ENCODE data around the gene DPY19L3.

DPY19L3 gene

GRCh38 chr19:32406161-32407003, 812 bp downstream of the DPY19L3 start:
- H3K4me3 ChIP-seq (ENCODE audit: low read depth, low read length): peak overlapping the region; percentile 68
- TF ChIP-seq CTCF (IDR thresholded peaks at IDR 0.05; ENCODE audit: borderline replicate concordance, insufficient read depth, low read depth, low read length): no peak

GRCh38 chr19:32407004-32407992, 1.7 kb downstream of the DPY19L3 start:
- no peak for TF ChIP-seq CTCF (IDR thresholded peaks at IDR 0.05; ENCODE audit: borderline replicate concordance, insufficient read depth, low read depth, low read length)
- no peak overlapping the region for H3K4me3 ChIP-seq (ENCODE audit: low read depth, low read length)

- TF ChIP-seq CTCF (IDR thresholded peaks at IDR 0.05; ENCODE audit: borderline replicate concordance, insufficient read depth, low read depth, low read length): no peak
- H3K4me3 ChIP-seq (ENCODE audit: low read depth, low read length): no peak overlapping the region
Measured at GRCh38 chr19:32415246-32415645, 9.7 kb downstream of the DPY19L3 start.

GRCh38 chr19:32415669-32416068, 10.1 kb downstream of the DPY19L3 start:
- H3K4me3 ChIP-seq (ENCODE audit: low read depth, low read length): no peak overlapping the region
- no peak for TF ChIP-seq CTCF (IDR thresholded peaks at IDR 0.05; ENCODE audit: borderline replicate concordance, insufficient read depth, low read depth, low read length)

GRCh38 chr19:32416749-32417456, 11.3 kb downstream of the DPY19L3 start:
- H3K4me3 ChIP-seq (ENCODE audit: low read depth, low read length): no peak overlapping the region
- no peak for TF ChIP-seq CTCF (IDR thresholded peaks at IDR 0.05; ENCODE audit: borderline replicate concordance, insufficient read depth, low read depth, low read length)

- no peak overlapping the region for H3K4me3 ChIP-seq (ENCODE audit: low read depth, low read length)
Measured at GRCh38 chr19:32418155-32418554, 12.6 kb downstream of the DPY19L3 start.

More at GRCh38 chr19:32418155-32418554, 12.6 kb downstream of the DPY19L3 start:
- no peak for TF ChIP-seq CTCF (IDR thresholded peaks at IDR 0.05; ENCODE audit: borderline replicate concordance, insufficient read depth, low read depth, low read length)
